Effector CD4-positive, alpha-beta T cell (primary cell): ENCODE measurements around the gene AGBL3.

Experiments used
- DNase-seq: peaks from one replicate; pipeline ENCODE4 v3.0.0-alpha.2; 2020

AGBL3 gene

DNA sequence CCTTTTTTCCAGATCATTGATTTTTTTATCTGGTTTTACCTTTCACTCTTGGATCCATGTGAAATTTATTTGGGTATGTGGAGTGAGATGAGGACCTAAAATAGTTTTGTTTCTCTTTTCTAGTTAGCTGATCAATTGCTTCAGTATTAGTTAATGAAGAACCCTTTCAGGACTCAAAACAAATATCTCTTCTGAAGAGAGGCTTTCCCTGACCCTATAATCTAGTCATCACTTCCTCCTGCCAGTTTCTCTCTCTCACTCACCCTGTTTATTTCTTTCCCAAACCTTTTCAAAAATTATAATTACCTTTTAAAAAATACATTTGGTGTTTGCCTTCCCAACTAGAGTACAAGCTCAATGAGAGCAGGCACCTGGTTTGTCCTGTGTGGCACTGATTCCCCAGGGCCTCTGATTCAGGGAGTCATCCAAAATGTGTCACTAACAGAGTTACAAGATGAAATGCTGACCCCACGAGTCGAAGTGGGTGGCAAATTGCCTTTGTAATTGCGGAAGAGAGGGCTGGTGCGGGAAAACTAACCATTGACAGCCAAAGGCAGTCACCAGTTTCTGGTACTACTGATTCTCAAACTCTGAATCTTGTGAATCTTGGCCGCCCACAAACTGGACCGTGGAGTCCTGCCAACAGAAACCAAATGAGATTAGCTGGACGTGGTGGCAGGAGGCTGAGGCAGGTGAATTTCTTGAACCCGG lies 163.9 kb downstream of the AGBL3 start:
- DNase-seq: no peak

GRCh38 chr7:135151132-135151531 lies 164.8 kb downstream of the AGBL3 start:
- DNase-seq: no peak

- DNase-seq: no peak
Measured at GRCh38 chr7:135151533-135151932, 165.2 kb downstream of the AGBL3 start.

DNA sequence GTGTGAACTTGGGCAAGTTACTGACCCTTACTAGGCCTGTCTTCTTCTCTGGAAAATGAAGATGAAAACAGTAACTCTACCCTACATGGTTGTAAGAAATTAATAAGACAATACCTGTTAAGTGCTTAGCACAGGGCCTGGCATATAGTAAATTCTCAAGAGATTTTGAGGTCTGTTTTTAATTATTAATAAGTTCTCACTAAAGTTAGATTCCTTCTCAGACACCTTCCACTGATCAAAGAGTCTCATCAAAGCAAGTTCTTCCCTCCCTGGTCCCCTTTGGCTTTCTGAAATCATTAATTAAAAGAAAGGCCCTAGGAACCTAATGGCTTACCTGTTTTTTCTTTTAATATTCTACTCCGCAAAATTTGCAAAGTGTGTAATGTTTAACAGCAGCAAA lies 166.1 kb downstream of the AGBL3 start:
- no peak for DNase-seq

GRCh38 chr7:135154734-135155133 lies 168.4 kb downstream of the AGBL3 start:
- DNase-seq: no peak

DNA sequence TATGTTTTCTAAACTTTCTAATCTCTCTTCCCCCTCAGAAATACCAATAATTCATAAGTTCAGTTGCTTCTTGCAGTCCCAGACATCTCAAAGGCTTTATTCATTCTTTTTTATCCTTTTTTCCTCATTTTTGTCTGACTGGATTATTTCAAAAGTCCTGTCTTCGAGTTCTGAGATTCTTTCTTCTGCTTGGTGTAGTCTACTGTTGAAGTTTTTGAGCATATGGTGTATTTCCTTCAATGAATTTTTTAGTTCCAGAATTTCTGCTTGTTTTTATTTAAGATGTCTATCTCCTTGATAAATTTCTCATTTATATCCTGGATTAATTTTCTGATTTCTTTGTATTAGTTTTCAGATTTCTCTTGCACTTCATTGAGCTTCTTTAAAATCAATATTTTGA lies 170.0 kb downstream of the AGBL3 start:
- DNase-seq: no peak

DNA sequence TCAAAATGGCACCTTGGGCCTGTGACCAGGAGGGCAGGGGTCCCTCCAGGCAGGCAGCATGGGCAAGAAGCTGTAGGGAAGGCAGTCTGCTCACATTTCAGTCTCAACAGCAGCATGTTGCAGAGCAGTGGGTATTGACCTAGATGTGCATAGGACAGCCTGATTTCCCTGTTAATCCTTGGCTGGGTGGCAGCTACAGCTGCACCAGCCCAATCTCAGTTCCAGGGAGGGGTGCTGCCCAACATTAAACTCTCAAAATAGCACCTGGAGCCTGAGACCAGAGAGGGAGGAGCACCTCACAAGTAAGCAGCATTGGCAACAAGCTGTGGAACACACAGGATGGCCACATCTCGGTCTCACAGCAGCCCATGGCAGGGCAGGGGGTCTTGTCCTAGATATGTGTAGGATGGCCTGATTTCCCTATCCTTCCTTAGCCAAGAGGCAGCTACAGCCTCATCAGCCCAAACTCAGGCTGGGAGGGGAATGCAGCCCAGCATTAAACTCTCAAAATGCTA lies 171.9 kb downstream of the AGBL3 start:
- DNase-seq: no peak

DNA sequence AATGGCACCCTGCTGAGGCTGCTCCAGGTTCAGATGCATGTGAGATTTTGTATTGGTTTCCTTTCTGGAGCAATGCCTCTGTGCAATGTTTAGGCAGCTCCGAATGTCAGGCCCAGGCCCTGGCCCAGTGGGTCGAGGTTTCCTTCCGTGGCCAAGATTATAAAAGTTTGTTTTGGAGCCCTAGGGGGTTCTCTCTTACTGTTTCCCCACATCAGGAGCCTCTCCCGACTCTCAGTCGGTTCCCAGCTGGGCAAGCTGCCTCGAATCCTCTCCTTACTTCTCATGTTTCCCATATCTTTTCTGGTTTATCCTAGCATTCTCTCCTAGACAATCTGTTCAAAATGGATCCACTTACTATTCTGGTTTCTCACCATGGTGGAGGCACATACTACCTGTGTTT lies 172.6 kb downstream of the AGBL3 start:
- DNase-seq: no peak

GRCh38 chr7:135159359-135160085 lies 173.2 kb downstream of the AGBL3 start:
- no peak for DNase-seq

DNA sequence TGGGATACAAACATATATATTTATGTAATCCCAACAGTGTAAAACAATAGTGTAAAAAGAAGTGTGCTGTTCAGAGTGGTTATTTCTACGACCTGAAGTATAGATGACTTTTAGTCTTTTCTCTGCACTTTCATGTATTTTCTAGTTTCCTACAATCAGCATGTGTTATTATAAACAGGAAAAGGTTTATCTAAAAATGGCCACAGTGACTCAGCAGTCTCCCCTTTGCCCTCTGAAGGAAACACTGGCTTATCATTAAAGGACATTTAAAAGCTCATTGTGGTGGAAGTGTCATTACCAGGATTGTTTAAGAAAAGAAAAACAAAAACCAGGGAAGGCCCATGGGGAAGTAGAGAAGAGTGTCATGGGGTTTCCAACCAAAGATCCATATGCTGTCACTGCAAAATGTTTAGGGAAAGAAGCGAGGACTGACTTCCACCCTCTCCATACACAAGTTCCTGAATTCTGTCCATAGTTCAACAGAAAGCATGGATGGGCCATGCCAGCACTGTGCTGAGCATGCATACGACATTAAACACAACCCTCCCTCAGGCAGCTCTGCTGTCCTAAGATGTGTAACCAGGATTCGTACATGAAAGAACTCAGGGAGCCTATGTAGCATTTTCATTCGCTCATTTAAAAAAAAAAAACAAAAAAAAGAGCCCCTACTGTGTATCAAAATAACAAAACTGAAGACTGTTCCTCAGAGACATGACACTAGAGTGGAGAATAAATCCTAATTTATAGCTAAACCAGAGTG lies 174.0 kb downstream of the AGBL3 start:
- no peak for DNase-seq

DNA sequence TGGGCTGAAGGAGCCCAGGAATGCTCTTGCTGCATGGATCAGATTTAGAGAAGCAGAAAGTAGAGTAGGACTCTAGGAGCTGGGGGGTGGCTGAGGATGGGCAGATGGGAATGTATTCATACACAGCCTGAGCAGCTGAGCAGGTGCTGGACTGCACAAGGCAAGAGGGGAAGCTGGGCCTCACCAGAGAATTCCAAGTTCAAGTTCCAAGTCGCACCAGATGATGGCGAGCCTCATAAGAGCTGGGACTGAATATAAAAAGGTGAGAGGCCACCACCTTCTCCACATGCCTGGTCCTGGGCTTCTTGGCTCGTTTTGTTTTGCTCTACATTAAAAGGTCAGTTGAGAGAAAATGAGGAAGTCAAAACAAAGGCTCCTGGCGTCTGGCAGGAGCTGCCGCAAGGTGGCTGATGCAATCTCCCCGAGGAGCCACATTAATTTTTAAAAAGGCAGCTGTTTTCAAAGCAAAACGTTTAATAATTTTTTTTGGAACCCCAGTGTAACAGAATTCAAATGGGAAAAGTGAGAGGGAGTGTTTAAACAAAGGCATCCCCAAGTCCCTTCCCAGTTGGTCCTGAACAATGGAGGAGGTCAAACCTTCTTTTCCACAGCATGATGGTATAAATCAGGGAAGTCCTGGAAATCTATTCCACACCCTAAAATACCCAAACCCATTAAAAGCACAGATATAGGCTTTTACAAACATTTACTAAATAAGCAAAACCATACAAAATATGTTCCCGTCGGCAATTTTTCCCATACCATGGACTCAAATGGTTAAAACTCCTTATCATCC lies 174.7 kb downstream of the AGBL3 start:
- DNase-seq: no peak

GRCh38 chr7:135161669-135162068 lies 175.4 kb downstream of the AGBL3 start:
- no peak for DNase-seq

DNA sequence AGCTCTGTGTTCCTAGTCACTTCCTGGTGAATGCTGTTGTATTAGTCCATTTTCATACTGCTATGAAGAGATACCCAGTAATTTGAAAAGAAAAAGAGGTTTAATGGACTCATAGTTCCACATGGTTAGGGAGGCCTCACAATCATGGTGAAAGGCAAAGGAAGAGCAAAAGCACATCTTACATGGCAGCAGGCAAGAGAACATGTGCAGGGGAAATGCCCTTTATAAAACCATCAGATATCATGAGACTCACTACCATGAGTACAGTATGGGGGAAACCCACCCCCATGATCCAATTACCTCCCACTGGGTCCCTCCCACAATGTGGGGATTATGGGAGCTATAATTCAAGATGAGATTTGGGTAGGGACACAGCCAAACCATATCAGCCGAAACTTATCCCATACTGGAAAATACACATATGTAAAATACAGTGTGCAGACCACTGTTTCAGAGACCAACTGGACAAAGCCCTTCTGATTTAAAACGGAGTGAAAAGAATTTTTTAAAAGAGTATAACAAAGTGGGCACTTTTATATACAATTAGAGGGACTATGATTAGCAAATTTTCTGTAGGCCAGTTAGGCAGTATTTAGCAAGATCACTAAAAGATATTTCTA lies 176.2 kb downstream of the AGBL3 start:
- no peak for DNase-seq

DNA sequence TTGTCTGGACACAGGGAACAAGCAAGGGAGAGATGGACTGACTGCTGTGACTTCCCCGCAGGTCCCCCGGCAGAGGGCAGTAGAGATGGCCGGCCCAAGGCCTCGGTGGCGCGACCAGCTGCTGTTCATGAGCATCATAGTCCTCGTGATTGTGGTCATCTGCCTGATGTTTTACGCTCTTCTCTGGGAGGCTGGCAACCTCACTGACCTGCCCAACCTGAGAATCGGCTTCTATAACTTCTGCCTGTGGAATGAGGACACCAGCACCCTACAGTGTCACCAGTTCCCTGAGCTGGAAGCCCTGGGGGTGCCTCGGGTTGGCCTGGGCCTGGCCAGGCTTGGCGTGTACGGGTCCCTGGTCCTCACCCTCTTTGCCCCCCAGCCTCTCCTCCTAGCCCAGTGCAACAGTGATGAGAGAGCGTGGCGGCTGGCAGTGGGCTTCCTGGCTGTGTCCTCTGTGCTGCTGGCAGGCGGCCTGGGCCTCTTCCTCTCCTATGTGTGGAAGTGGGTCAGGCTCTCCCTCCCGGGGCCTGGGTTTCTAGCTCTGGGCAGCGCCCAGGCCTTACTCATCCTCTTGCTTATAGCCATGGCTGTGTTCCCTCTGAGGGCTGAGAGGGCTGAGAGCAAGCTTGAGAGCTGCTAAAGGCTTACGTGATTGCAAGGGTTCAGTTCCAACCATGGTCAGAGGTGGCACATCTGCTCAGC lies 178.2 kb downstream of the AGBL3 start:
- no peak for DNase-seq

DNA sequence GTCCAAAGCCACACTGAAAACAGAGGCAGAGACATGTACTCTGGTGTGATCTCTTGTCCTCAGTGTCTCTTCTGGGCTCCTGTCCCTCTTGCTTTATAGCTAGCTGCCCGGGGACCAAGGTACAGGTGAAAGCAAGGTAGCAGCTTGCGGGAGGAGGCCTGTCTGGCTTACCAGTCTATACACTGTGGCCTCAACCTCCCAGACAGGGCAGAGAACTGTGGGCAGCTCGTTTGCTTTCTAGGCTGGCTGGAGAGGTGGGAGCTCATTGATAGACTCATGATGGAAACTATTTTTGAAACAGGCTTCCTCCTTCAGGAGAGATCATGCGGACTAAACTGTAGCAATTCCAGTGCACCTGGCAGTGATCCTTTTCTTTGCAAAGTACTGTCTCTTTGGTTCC lies 179.6 kb downstream of the AGBL3 start:
- DNase-seq: no peak

- DNase-seq: no peak
Measured at GRCh38 chr7:135166338-135166990, 180.2 kb downstream of the AGBL3 start.

DNA sequence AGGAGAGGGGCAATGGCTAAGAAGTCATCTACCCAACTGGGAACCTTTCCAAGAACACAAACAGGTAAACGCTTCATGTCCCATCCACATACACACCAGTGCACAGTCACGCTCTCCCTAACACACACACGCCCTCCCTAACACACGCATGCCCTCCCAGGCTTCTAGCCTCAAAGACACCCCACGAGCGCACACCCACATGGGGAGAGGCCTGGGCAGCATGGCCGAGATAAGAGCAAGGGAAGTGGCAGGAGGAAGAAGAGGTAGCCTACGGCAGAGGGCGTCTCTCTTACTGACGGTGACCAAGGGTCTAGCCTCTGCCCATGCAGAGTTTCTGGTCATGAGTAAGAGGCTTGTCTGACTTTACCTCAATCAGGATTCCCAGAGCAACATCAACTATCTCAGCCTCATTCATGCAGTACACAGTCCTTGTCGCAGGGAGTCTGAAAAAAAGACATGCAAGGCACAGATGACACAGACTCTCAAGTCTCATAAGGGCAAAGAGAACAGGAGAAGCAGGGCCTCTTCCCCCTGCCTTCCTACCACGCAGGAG lies 181.1 kb downstream of the AGBL3 start:
- DNase-seq: no peak

DNA sequence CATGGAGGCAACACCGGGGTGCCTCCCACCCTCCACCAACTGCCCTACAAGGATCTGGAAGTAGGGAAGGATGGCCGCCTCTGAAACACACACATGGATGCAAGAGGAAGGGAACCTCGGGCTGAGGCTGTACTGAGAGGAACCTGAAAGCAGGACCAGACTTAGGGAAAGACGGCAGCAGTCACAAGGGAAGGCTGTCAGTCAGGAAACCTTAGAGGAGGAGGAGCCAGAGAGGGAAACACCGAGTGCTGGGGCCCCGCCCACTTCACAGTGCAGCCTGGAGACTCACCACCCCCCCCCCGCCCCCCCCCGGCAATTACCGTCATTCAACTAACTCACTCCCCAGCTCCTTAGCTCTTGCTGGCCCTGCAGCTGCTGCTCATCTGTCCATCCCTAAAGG lies 181.7 kb downstream of the AGBL3 start:
- no peak for DNase-seq

DNA sequence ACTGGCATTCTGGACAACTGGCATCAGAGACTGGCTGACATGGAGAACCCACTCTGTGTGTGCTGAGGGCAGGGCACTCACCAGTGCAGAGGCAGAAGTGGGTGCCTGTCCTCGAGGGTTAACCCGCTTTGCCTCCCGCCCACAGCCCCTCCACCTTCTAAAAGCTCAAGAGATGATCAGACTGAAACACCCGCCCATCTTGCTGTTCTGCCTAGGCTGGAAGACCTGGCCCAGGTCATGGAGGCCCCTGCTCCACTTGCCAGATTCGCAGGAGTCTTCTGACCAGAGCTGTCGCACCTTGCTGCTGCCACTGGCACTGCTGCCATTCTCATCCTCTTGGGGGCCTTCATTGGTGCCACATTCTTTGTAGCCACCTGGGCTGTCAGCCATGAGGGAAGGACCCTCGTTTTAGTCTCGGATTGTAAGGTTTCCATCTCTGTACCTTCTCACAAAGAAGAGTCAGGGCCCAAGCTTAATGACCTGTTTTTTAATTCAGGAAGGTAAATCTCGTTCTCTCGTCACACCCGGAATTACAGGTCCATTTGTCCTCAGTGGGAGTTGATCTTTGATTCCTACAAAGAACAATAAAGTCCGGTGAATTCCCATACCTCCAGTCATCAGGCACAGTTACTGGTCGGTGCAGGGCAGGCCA lies 182.3 kb downstream of the AGBL3 start:
- DNase-seq: no peak
